ENCODE results near the gene ATP5F1C.

DNA sequence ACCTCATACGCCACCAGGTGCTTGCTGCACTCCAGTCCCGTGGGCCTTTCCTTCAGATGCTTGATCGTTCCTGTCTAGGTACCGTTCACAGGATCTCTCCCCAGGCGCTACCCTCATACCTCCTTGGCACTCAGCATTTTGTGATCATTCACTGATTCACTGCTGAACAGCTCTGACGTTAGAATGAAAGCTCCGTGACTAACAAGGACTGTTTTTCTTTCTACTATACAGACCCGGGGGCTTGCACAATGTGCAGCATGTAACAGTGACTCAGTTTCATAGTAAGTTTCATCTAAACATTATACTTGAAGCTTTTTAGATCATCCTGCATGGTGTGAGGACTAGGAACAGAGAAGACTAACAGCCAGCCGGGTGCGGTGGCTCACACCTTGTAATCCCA is 20.8 kb upstream of the ATP5F1C start:
- TF ChIP-seq EZH2 (IDR thresholded peaks at IDR 0.05) (no peak), REST (IDR thresholded peaks at IDR 0.05; ENCODE audit: low read depth) (no peak), SRF (IDR thresholded peaks at IDR 0.05; ENCODE audit: low read depth) (no peak), POLR2AphosphoS5 (IDR thresholded peaks at IDR 0.05; ENCODE audit: low read depth, low read length) (no peak), ZNF274 (IDR thresholded peaks at IDR 0.05; ENCODE audit: low read depth, low read length) (no peak), POLR2A (IDR thresholded peaks at IDR 0.05; ENCODE audit: borderline replicate concordance, extremely low read depth, insufficient read depth, insufficient read length) (no peak), FOSL1 (IDR thresholded peaks at IDR 0.05; ENCODE audit: low read depth) (no peak), ZBTB33 (IDR thresholded peaks at IDR 0.05; ENCODE audit: extremely low read depth, insufficient replicate concordance, low read length) (no peak)
- TF ChIP-seq, protein P1, sequence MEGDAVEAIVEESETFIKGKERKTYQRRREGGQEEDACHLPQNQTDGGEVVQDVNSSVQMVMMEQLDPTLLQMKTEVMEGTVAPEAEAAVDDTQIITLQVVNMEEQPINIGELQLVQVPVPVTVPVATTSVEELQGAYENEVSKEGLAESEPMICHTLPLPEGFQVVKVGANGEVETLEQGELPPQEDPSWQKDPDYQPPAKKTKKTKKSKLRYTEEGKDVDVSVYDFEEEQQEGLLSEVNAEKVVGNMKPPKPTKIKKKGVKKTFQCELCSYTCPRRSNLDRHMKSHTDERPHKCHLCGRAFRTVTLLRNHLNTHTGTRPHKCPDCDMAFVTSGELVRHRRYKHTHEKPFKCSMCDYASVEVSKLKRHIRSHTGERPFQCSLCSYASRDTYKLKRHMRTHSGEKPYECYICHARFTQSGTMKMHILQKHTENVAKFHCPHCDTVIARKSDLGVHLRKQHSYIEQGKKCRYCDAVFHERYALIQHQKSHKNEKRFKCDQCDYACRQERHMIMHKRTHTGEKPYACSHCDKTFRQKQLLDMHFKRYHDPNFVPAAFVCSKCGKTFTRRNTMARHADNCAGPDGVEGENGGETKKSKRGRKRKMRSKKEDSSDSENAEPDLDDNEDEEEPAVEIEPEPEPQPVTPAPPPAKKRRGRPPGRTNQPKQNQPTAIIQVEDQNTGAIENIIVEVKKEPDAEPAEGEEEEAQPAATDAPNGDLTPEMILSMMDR (IDR thresholded peaks at IDR 0.05 in 2 of 3, conservative IDR thresholded peaks at IDR 0.05 in 1 of 3; ENCODE audit: borderline replicate concordance in 1 of 3, insufficient read depth in 1 of 3, low read depth in 2 of 3, low read length in 2 of 3), result no peak
- TF ChIP-seq, protein P2, sequence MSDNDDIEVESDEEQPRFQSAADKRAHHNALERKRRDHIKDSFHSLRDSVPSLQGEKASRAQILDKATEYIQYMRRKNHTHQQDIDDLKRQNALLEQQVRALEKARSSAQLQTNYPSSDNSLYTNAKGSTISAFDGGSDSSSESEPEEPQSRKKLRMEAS (IDR thresholded peaks at IDR 0.05), result no peak
